Keratinocyte (primary cell): ENCODE results near the gene RFX8. TPM values are rescaled to one million over a fixed set of nuclear protein-coding genes. Genes with fewer than 3 reads are reported as not detected.
A peak's percentile ranks its signal among the peaks of the same experiment; 100 is the strongest.

Experiments
- DNase-seq: peaks from one replicate; pipeline ENCODE4 v3.0.0-alpha.2; 2011; ENCODE audit warnings: low read depth, missing footprints, low spot score
- FAIRE-seq: peaks from 2 replicates; lab custom pipeline; 2011; peaks lifted over from hg19 to GRCh38; lab: Jason Lieb, UNC
- H2AFZ ChIP-seq: 2 replicates; pipeline ENCODE4 v1.6.0; 2012; ENCODE audit warnings: low read length, control low read depth, inconsistent platforms; ENCODE audit not compliant: control insufficient read depth
- H3K27ac ChIP-seq: 2 replicates; pipeline ENCODE4 v1.5.1; 2011; ENCODE audit warnings: low read length; ENCODE audit not compliant: control insufficient read depth, insufficient read depth
- H3K27me3 ChIP-seq: 3 replicates; pipeline ENCODE4 v1.6.0; 2011; ENCODE audit warnings: low read length; ENCODE audit not compliant: control insufficient read depth, insufficient read depth; ENCODE audit errors: extremely low read depth
- H3K36me3 ChIP-seq, 2 experiments: 2 replicates in 1 of 2; 3 replicates in 1 of 2; pipeline ENCODE4 v1.5.1; 2011; ENCODE audit warnings: low read length in 2 of 2, mild to moderate bottlenecking in 1 of 2; ENCODE audit not compliant: control insufficient read depth in 2 of 2, insufficient read depth in 2 of 2; ENCODE audit errors: extremely low read depth in 1 of 2
- H3K4me1 ChIP-seq: 3 replicates; pipeline ENCODE4 v1.5.1; 2011; ENCODE audit warnings: low read length; ENCODE audit not compliant: control insufficient read depth, insufficient read depth; ENCODE audit errors: extremely low read depth
- H3K4me2 ChIP-seq: 3 replicates; pipeline ENCODE4 v1.6.0; 2011; ENCODE audit warnings: low read depth, low read length; ENCODE audit not compliant: control insufficient read depth, insufficient read depth; ENCODE audit errors: extremely low read depth
- H3K4me3 ChIP-seq, 3 experiments: fragments of 200-600 bp in 1 of 3; sonication (generic) in 1 of 3; 2 replicates in 2 of 3; 3 replicates in 1 of 3; pipeline ENCODE4 v1.5.1; 2011 to 2016; ENCODE audit warnings: low read length in 3 of 3, mild to moderate bottlenecking in 3 of 3, control low read depth in 2 of 3, inconsistent platforms in 1 of 3, low read depth in 1 of 3, mixed read lengths in 1 of 3, mixed run types in 1 of 3, moderate library complexity in 1 of 3; ENCODE audit not compliant: control insufficient read depth in 2 of 3, insufficient read depth in 2 of 3; ENCODE audit errors: extremely low read depth in 1 of 3
- H3K79me2 ChIP-seq: 2 replicates; pipeline ENCODE4 v1.6.0; 2012; ENCODE audit warnings: low read length; ENCODE audit not compliant: control insufficient read depth, insufficient read depth
- H3K9ac ChIP-seq: 3 replicates; pipeline ENCODE4 v1.6.0; 2011; ENCODE audit warnings: low read length; ENCODE audit not compliant: control insufficient read depth, insufficient read depth; ENCODE audit errors: extremely low read depth
- H3K9me1 ChIP-seq: 3 replicates; pipeline ENCODE4 v1.6.0; 2011; ENCODE audit warnings: low read length; ENCODE audit not compliant: control insufficient read depth, insufficient read depth; ENCODE audit errors: extremely low read depth
- H3K9me3 ChIP-seq: 2 replicates; pipeline ENCODE4 v1.5.1; 2012; ENCODE audit warnings: low read depth, low read length; ENCODE audit not compliant: control insufficient read depth
- H4K20me1 ChIP-seq: 3 replicates; pipeline ENCODE4 v1.6.0; 2011; ENCODE audit warnings: low read length; ENCODE audit not compliant: control insufficient read depth, insufficient read depth; ENCODE audit errors: extremely low read depth
- EZH2 ChIP-seq: IDR thresholded peaks from one replicate; pipeline ENCODE4 v1.6.1; 2012; ENCODE audit warnings: inconsistent platforms, mild to moderate bottlenecking, low read length, moderate library complexity
- dilution Hi-C: fragments of 300-500 bp; cut with MboI; formaldehyde crosslinking; loops from one replicate; pipeline ENCODE4 v1.7.0; 2020; ENCODE audit warnings: low sequenced_read_pairs; ENCODE audit not compliant: extremely low pct_ligation_motif_present
- polyA plus RNA-seq, 5 experiments: library from polyadenylated mRNA; depleted of rRNA in 3 of 5; stranded (reverse) in 3 of 5; stranded (forward) in 1 of 5; unstranded in 1 of 5; fragments of >200 nt; gene quantifications; 1 replicate in 1 of 5; 2 replicates in 3 of 5; 3 replicates in 1 of 5; pipeline versions ENCODE4 v1.2.1 to v1.2.3, GENCODE V29; 2011 to 2012; ENCODE audit warnings: missing spikeins in 2 of 5, low read depth in 1 of 5, low replicate concordance in 1 of 5
- TF ChIP-seq, protein P1 (sequence below), 3 experiments: IDR thresholded peaks in 1 of 3; conservative IDR thresholded peaks in 1 of 3; optimal IDR thresholded peaks in 1 of 3; 2 replicates in 2 of 3; 3 replicates in 1 of 3; pipeline versions ENCODE3 to v1.5.1; 2011; ENCODE audit warnings: low read length in 3 of 3, mild to moderate bottlenecking in 3 of 3, moderate library complexity in 2 of 3, control low read depth in 1 of 3, inconsistent platforms in 1 of 3; ENCODE audit not compliant: insufficient read depth in 2 of 3; ENCODE audit errors: extremely low read depth in 1 of 3

The RFX8 gene
- polyA plus RNA-seq, 1 donor (not counting 4 experiments of a cell fraction or from before 2014, with no cell fraction given), result 0.05 TPM

DNA sequence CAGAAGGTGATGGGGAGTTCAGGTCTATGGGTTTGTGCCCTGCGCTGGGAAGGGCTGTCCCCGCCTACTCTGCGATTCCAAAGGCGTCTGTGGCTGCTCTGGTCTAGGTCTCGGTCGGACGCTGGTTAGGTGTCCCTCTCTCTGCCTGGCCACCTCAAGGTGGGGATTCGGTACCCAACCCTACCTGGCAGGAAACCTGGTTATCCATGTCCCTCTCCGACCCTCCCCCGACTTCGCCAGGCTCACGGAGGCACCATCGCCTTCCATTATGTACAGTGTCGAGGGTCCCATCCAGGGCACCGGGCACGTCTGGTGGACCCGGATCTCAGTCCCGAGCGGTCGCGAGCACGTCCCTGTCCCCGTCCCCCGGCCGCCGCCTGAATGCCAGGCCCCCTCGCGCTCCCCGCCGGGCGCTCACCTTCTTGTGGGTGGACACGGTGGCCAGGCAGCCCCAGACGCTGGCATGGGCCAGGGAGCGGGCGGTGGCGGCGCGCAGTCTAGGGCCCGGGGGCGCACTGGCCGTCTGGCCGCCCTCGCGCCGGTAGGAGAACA lies 88.2 kb downstream of the RFX8 start:
- DNase-seq, result no peak
- dilution Hi-C loops, result no loop called here
- H3K4me1 ChIP-seq, result peaks cover 16% of the 10 kb centered on the region

DNA sequence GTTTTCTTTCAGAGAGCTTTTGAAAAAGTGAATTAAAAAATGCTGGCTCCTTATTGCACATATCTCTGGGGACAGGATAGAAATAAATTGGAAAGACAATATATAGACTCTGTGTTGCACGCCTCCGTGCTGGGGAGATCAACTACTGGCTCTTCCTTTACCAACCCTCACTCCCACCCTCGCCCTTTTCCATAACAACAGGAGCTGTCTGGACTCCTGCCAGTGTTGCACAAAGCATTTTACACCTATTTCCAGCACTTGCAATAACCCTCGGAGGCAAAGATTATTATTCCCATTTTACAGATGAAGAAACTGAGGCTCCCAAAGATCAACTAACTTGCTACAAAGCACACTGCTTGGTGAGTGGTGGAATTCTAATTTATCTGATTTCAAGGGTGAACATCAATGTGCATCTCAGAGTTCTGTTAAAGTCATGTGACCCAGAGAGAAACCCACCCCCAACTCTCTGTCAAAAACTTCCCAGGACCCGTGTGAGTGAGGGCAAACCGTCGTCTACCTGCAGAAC lies 91.8 kb downstream of the RFX8 start:
- Histone ChIP-seq H3K4me1 (peaks cover 22% of the 10 kb centered on the region), H2AFZ (no peak overlapping the region), H3K4me2 (no peak overlapping the region), H3K36me3 (no peaks in the 10 kb centered on the region), H3K27me3 (peaks cover 6% of the 10 kb centered on the region), H4K20me1 (no peaks in the 10 kb centered on the region), H3K4me3 (no peak overlapping the region), H3K79me2 (no peaks in the 10 kb centered on the region), H3K9me1 (no peaks in the 10 kb centered on the region), H3K9me3 (no peaks in the 10 kb centered on the region), H3K9ac (no peak overlapping the region), H3K27ac (no peak overlapping the region)
- no peak for DNase-seq
- dilution Hi-C loops, result no loop called here
- no peak for FAIRE-seq
- TF ChIP-seq, protein P1, sequence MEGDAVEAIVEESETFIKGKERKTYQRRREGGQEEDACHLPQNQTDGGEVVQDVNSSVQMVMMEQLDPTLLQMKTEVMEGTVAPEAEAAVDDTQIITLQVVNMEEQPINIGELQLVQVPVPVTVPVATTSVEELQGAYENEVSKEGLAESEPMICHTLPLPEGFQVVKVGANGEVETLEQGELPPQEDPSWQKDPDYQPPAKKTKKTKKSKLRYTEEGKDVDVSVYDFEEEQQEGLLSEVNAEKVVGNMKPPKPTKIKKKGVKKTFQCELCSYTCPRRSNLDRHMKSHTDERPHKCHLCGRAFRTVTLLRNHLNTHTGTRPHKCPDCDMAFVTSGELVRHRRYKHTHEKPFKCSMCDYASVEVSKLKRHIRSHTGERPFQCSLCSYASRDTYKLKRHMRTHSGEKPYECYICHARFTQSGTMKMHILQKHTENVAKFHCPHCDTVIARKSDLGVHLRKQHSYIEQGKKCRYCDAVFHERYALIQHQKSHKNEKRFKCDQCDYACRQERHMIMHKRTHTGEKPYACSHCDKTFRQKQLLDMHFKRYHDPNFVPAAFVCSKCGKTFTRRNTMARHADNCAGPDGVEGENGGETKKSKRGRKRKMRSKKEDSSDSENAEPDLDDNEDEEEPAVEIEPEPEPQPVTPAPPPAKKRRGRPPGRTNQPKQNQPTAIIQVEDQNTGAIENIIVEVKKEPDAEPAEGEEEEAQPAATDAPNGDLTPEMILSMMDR (optimal IDR thresholded peaks at IDR 0.05 in 1 of 3, IDR thresholded peaks at IDR 0.05 in 1 of 3, conservative IDR thresholded peaks at IDR 0.05 in 1 of 3; ENCODE audit: extremely low read depth in 1 of 3, insufficient read depth in 2 of 3, low read length in 3 of 3), result no peak
- TF ChIP-seq EZH2, result no peak

More for the DNA sequence above, 88.2 kb downstream of the RFX8 start:
- Histone ChIP-seq H3K4me3 (peak overlapping the region; percentile 36 to 70 (median 70)), H3K27ac (no peak overlapping the region), H3K79me2 (no peaks in the 10 kb centered on the region), H3K9ac (peak overlapping the region; percentile 44), H2AFZ (peak overlapping the region; percentile 90), H4K20me1 (no peaks in the 10 kb centered on the region), H3K27me3 (peaks cover 6% of the 10 kb centered on the region), H3K9me3 (no peaks in the 10 kb centered on the region), H3K4me2 (peak overlapping the region; percentile 92), H3K9me1 (no peaks in the 10 kb centered on the region), H3K36me3 (no peaks in the 10 kb centered on the region)
- TF ChIP-seq EZH2, result no peak
- TF ChIP-seq, protein P1 (optimal IDR thresholded peaks at IDR 0.05 in 1 of 3, IDR thresholded peaks at IDR 0.05 in 1 of 3, conservative IDR thresholded peaks at IDR 0.05 in 1 of 3; ENCODE audit: extremely low read depth in 1 of 3, insufficient read depth in 2 of 3, low read length in 3 of 3), result no peak
- FAIRE-seq, result no peak
